HG03095 (cell line): ENCODE data around the gene CPNE1.

Experiments
- ATAC-seq: cut with Tn5 transposase; IDR thresholded peaks from one replicate; pipeline ENCODE4 v1.9.1; 2021; ENCODE audit warnings: moderate library complexity; ENCODE audit not compliant: unreplicated experiment

Gene CPNE1

GRCh38 chr20:35654415-35654814, 10.3 kb downstream of the CPNE1 start:
- no peak for ATAC-seq

GRCh38 chr20:35653893-35654292, 10.8 kb downstream of the CPNE1 start:
- ATAC-seq, result no peak

GRCh38 chr20:35653430-35653734, 11.3 kb downstream of the CPNE1 start:
- no peak for ATAC-seq

GRCh38 chr20:35652641-35653429, 11.9 kb downstream of the CPNE1 start:
- ATAC-seq, result no peak

- ATAC-seq, result no peak
Measured at GRCh38 chr20:35651958-35652357, 12.7 kb downstream of the CPNE1 start.

- no peak for ATAC-seq
Measured at GRCh38 chr20:35650632-35651031, 14.1 kb downstream of the CPNE1 start.

GRCh38 chr20:35648836-35649235, 15.9 kb downstream of the CPNE1 start:
- no peak for ATAC-seq

GRCh38 chr20:35644806-35645205, 19.9 kb downstream of the CPNE1 start:
- no peak for ATAC-seq

- ATAC-seq, result no peak
Measured at GRCh38 chr20:35643045-35643444, 21.7 kb downstream of the CPNE1 start.

- ATAC-seq, result no peak
Measured at GRCh38 chr20:35641743-35642142, 23.0 kb downstream of the CPNE1 start.

GRCh38 chr20:35640724-35641123, 24.0 kb downstream of the CPNE1 start:
- ATAC-seq, result no peak

- ATAC-seq, result no peak
Measured at GRCh38 chr20:35638751-35639150, 25.9 kb downstream of the CPNE1 start.

GRCh38 chr20:35637276-35637675, 27.4 kb downstream of the CPNE1 start:
- ATAC-seq, result no peak

- no peak for ATAC-seq
Measured at GRCh38 chr20:35636095-35636494, 28.6 kb downstream of the CPNE1 start.

GRCh38 chr20:35635652-35636051, 29.0 kb downstream of the CPNE1 start:
- ATAC-seq, result no peak

GRCh38 chr20:35632539-35633115, 32.1 kb downstream of the CPNE1 start:
- no peak for ATAC-seq

- ATAC-seq, result no peak
Measured at GRCh38 chr20:35630636-35631035, 34.1 kb downstream of the CPNE1 start.

- ATAC-seq, result no peak
Measured at GRCh38 chr20:35629427-35630145, 35.1 kb downstream of the CPNE1 start.

- ATAC-seq, result no peak
Measured at GRCh38 chr20:35627121-35627520, 37.6 kb downstream of the CPNE1 start.

- ATAC-seq, result no peak
Measured at GRCh38 chr20:35626386-35627001, 38.2 kb downstream of the CPNE1 start.

GRCh38 chr20:35625584-35626385, 38.9 kb downstream of the CPNE1 start:
- ATAC-seq, result no peak
